Hepatocyte (in vitro differentiated cells): Measurements from ENCODE around the gene MFAP2. TPM values are rescaled to one million over a fixed set of nuclear protein-coding genes. Genes with fewer than 3 reads are reported as not detected.

ENCODE experiments used
- DNase-seq: peaks from one replicate; pipeline ENCODE4 v3.0.0-alpha.2; 2016; ENCODE audit warnings: low spot score
- H2AFZ ChIP-seq: fragments of 200-600 bp; sonication (generic); 2 replicates; pipeline ENCODE4 v1.6.0; 2016; ENCODE audit warnings: antibody characterized with exemption, mild to moderate bottlenecking
- H3K27ac ChIP-seq: fragments of 200-600 bp; sonication (generic); 2 replicates; pipeline ENCODE4 v1.5.1; 2016; ENCODE audit warnings: mild to moderate bottlenecking
- H3K27me3 ChIP-seq: fragments of 200-600 bp; sonication (generic); 2 replicates; pipeline ENCODE4 v1.6.1; 2016
- H3K36me3 ChIP-seq: fragments of 200-600 bp; sonication (generic); replicated peaks from 2 replicates; pipeline ENCODE4 v1.5.1; 2016; ENCODE audit warnings: low read depth; ENCODE audit not compliant: insufficient read depth
- H3K4me1 ChIP-seq: fragments of 200-600 bp; sonication (generic); 2 replicates; pipeline ENCODE4 v1.5.1; 2016; ENCODE audit warnings: mild to moderate bottlenecking, moderate library complexity; ENCODE audit not compliant: insufficient read depth
- H3K4me2 ChIP-seq: fragments of 200-600 bp; sonication (generic); 2 replicates; pipeline ENCODE4 v1.6.0; 2016
- H3K4me3 ChIP-seq: fragments of 200-600 bp; sonication (generic); 2 replicates; pipeline ENCODE4 v1.5.1; 2016; ENCODE audit warnings: mild to moderate bottlenecking
- H3K79me2 ChIP-seq: fragments of 200-600 bp; sonication (generic); 2 replicates; pipeline ENCODE4 v1.6.0; 2017; ENCODE audit warnings: mild to moderate bottlenecking
- H3K9me2 ChIP-seq: fragments of 200-600 bp; sonication (generic); replicated peaks from 2 replicates; pipeline ENCODE4 v1.6.0; 2017; ENCODE audit warnings: mild to moderate bottlenecking; ENCODE audit not compliant: insufficient read depth
- H3K9me3 ChIP-seq: fragments of 200-600 bp; sonication (generic); 2 replicates; pipeline ENCODE4 v1.5.1; 2016; ENCODE audit warnings: low read depth, mild to moderate bottlenecking
- H4K20me1 ChIP-seq: fragments of 200-600 bp; sonication (generic); 2 replicates; pipeline ENCODE4 v1.6.0; 2016; ENCODE audit warnings: mild to moderate bottlenecking; ENCODE audit not compliant: insufficient read depth, poor library complexity, severe bottlenecking
- CTCF ChIP-seq: fragments of 200-600 bp; sonication (generic); IDR thresholded peaks from 2 replicates; pipeline ENCODE4 v1.5.1; 2016; ENCODE audit warnings: antibody characterized with exemption, mild to moderate bottlenecking; ENCODE audit not compliant: poor library complexity
- EZH2 ChIP-seq: fragments of 200-600 bp; sonication (generic); IDR thresholded peaks from 2 replicates; pipeline ENCODE4 v1.6.1; 2016; ENCODE audit warnings: antibody characterized with exemption, mild to moderate bottlenecking, borderline replicate concordance
- EZH2phosphoT487 ChIP-seq: fragments of 200-600 bp; sonication (generic); IDR thresholded peaks from one replicate; pipeline ENCODE4 v1.6.1; 2018; ENCODE audit warnings: antibody characterized with exemption, mild to moderate bottlenecking, low read depth, moderate library complexity; ENCODE audit not compliant: unreplicated experiment, severe bottlenecking
- WGBS: methylation state at CpG from one replicate; pipeline ENCODE4 v1.1.6; 2016; ENCODE audit warnings: low lambda C conversion rate; ENCODE audit errors: missing lambda C conversion rate; 5-methylcytosine and 5-hydroxymethylcytosine counted together
- polyA plus RNA-seq: library from polyadenylated mRNA; unstranded; fragments of >200 nt; fragmentation: Nextera tagmentation; extraction: Ambion mirVana; gene quantifications from 2 replicates; pipeline ENCODE4 v1.2.1, GENCODE V29; 2016
- total RNA-seq: library from RNA; depleted of rRNA; stranded (reverse); fragments of >200 nt; gene quantifications from 2 replicates; pipeline ENCODE4 v1.2.3, GENCODE V29; 2014

The MFAP2 gene
- total and polyA plus RNA-seq, 2 experiments from 2014 or later: 172 to 551 TPM

DNA sequence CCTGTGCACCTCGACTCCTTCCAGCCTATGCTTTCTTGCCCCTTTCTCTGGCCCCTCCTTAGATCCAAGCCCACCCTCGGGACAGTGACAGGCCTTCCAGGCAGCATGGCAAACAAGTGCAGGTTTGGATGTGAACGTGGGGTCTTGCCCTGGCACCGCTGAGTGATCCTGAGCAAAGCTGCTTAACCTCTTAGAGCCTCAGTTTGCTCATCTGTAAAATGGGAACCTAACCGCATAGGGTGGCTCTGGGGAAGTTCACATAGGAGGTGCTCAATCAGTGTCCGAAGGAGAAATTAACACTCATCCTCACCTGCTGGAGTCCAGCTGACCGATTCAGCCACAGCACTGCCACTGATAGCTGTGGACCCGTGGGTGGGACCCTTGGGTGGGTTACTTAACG is 7.2 kb downstream of the MFAP2 start:
- DNase-seq: no peak
- H3K4me2 ChIP-seq: no peak overlapping the region
- peaks cover 12% of the 10 kb centered on the region for H3K4me1 ChIP-seq
- peak overlapping the region; percentile 46 for H3K27ac ChIP-seq
- no peaks in the 10 kb centered on the region for H3K9me3 ChIP-seq
- H3K27me3 ChIP-seq: no peaks in the 10 kb centered on the region
- H3K9me2 ChIP-seq: no peaks in the 10 kb centered on the region
- peaks cover 20% of the 10 kb centered on the region for H4K20me1 ChIP-seq
- WGBS: 88% methylated on average over 9 of the region's 9 CpGs
- H3K79me2 ChIP-seq: peaks cover 24% of the 10 kb centered on the region
- no peaks in the 10 kb centered on the region for H3K36me3 ChIP-seq
- TF ChIP-seq EZH2: no peak
- no peak for TF ChIP-seq CTCF
- TF ChIP-seq EZH2phosphoT487: no peak
- no peak overlapping the region for H3K4me3 ChIP-seq
- no peak overlapping the region for H2AFZ ChIP-seq

GRCh38 chr1:16972189-16972895 is 8.1 kb downstream of the MFAP2 start:
- no peaks in the 10 kb centered on the region for H3K9me2 ChIP-seq
- peaks cover 12% of the 10 kb centered on the region for H3K4me1 ChIP-seq
- peak overlapping the region; percentile 46 for H3K27ac ChIP-seq
- H3K9me3 ChIP-seq: no peaks in the 10 kb centered on the region
- no peak overlapping the region for H2AFZ ChIP-seq
- no peak overlapping the region for H3K4me2 ChIP-seq
- 73% methylated on average over 11 of the region's 11 CpGs for WGBS
- no peaks in the 10 kb centered on the region for H3K36me3 ChIP-seq
- H3K4me3 ChIP-seq: no peak overlapping the region
- H3K79me2 ChIP-seq: peaks cover 15% of the 10 kb centered on the region
- DNase-seq: no peak
- H3K27me3 ChIP-seq: no peaks in the 10 kb centered on the region
- TF ChIP-seq EZH2 (no peak), CTCF (no peak), EZH2phosphoT487 (no peak)
- peaks cover 11% of the 10 kb centered on the region for H4K20me1 ChIP-seq

GRCh38 chr1:16971341-16972188 is 8.9 kb downstream of the MFAP2 start:
- 81% methylated on average over 28 of the region's 28 CpGs for WGBS
- Histone ChIP-seq H3K27ac (peak overlapping the region; percentile 46), H3K4me3 (no peak overlapping the region), H3K4me2 (no peak overlapping the region), H3K79me2 (peaks cover 7% of the 10 kb centered on the region), H2AFZ (no peak overlapping the region), H3K36me3 (no peaks in the 10 kb centered on the region), H4K20me1 (peaks cover 7% of the 10 kb centered on the region), H3K9me2 (no peaks in the 10 kb centered on the region), H3K4me1 (peaks cover 14% of the 10 kb centered on the region), H3K9me3 (no peaks in the 10 kb centered on the region), H3K27me3 (no peaks in the 10 kb centered on the region)
- no peak for TF ChIP-seq EZH2phosphoT487
- TF ChIP-seq EZH2: no peak
- no peak for TF ChIP-seq CTCF
- DNase-seq: peak; percentile 71
